ENCODE data around the gene SLC52A1.
"Not testable (repeated sequence)": the region's sequence is repeated elsewhere in the genome, so short reads cannot be mapped to it uniquely, and the experiment has no call there.

The SLC52A1 gene

DNA sequence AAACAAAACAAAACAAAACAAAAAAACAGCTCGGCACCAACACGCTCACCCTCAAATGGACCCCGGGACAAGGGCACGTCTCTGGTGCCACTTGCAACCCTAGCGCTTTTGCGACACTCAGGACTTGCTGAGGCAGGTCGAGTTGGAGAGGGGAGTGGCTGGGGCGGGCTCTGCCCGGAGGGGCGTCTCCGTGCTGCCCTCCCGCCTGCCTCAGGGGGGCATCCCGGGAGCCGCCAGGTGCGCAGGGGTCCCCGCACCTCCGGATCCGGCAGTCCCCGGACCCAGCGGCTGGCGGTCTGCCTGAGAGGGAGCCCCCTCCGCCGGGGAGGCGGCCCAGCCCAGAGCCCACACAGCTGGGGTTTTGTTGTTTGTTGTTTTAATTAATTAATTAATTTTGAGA is at the start of gene SLC52A1:
Gene SLC52A1, minus strand, starts transcription at position 112 of the 400 bp plus-strand sequence. CDS start 820 bp downstream, outside the sequence.
- DNase-seq, result no peak

DNA sequence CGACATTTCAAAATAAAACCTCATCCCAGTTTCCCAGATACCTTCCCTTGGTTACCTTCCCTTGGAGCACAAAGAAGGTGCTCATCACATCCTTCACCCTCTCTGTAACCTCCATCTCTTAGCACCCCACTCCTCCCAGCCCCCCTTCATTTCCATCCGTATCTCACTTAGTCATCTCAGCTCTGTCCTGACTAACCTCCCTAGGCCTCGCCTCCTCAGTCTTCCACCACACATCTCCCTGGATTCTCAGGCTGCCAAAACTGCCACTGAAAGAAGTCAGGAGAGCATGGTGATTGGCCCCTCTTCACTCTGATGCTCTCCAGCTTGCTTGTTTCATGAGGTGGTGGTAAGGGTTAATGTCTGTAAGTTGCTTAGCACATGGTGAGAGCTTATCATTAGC is 45.4 kb upstream of the SLC52A1 start:
- no peak for DNase-seq

DNA sequence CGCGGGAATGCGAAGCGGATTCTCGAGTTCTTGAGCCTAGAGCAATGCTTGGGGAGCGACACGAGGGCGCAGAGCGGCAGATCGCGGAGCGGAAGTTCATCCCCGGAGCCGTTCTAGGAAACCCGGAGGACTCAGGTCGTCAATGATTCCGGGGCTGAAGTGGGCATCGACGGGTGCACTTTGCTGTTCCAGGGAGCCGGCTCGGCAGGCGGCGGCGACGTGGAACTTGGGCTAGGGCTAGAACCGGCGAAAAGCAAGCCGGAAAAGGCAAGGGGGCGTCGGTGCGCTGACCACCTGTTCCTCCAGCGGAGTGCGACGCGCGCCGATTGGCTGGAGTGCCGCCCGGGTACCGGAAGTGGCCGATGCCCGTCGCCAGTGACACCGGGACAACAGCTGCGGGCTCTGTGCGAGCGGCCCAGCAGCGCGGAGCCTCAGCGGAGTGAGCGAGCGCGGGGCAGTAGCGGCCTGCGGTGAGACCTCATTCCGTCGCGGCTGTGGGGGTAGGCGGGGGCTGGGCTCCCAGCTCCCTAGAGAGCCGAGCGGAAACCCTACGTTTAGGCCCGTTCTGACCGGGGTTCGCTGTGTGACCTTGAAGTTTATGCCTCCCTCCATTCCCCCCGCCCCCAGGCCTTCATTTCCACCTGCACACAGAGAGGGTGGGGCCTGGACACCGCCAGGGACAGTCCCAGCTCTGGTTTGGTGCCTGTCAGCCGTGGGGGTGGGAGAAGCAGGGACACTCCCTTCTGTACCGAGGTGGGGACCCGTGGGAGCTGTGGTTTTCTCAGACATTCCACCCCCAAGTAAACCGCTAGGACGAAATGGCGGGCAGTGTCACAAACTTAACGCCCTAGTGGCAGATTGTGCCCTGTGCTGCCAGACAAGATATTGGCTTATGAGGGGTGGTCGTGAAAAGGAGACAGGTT is 43.1 kb upstream of the SLC52A1 start, which contains the start of gene ZFP3:
Gene ZFP3, plus strand, starts transcription at position 362 of the 923 bp plus-strand sequence. CDS start 13,038 bp downstream, outside the sequence.
- peak; percentile 82 for DNase-seq

DNA sequence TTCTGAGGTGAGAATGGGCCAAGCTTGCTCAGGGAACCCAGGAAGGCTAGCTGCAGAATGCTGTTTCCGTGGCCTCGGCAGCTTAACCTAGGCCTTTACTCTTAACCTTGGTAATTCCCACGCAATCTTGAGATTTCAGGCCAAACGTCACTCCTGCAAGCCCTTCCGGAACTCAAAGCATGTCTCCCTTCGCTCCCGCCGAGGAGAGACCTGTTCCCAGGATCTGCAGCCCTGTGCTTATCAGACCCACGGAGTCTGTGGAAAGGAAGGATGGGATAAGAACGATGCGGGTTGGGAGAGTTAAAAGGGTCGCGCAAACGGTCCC is 42.5 kb upstream of the SLC52A1 start:
- no peak for DNase-seq

DNA sequence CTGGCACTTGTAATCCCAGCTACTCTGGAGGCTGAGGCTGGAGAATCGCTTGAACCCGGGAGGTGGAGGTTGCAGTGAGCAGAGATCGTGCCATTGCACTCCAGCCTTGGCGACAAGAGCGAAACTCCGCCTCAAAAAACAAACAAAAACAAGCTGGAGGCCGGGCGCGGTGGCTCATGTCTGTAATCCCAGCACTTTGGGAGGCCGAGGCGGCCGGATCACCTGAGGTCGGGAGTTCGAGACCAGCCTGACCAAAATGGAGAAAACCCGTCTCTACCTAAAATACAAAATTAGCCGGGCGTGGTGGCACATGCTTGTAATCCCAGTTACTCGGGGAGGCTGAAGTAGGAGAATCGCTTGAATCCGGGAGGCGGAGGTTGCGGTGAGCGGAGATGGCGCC is 42.0 kb upstream of the SLC52A1 start:
- not testable (repeated sequence) for DNase-seq

DNA sequence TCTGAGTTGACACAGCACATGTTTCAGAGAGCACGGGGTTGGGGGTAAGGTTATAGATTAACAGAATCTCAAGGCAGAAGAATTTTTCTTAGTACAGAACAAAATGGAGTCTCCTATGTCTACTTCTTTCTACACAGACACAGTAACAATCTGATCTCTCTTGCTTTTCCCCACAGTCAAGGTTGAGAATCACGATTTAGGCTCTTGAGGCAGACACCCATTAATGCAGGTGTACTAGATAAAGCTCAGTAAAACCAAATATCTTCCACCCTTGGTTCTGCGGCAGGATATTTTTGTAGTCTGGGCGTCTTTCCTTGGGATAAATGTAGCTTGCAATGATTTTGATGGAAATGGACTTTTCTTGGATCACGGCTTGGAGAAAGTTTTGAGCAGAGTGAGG is 40.2 kb upstream of the SLC52A1 start:
- not testable (repeated sequence) for DNase-seq

DNA sequence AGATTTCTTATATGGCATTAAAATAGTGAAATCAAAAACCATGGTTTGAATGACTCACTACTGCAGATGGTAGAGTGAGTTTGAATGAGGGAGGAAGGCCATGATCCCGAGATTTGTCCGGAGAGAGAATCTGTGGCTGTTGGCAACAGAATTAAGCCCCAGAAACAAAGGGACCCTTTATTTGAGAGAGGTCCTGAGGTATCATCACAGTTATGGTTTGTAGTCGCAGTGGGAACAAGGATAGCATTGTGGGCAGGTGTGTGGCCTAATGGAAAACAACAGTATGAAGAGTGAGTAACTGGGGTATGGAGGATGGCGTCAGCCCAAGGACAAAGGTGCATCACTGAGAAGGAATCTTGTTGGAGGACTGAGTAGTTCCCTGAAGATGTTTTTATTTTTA is 34.5 kb upstream of the SLC52A1 start:
- DNase-seq, result no peak

DNA sequence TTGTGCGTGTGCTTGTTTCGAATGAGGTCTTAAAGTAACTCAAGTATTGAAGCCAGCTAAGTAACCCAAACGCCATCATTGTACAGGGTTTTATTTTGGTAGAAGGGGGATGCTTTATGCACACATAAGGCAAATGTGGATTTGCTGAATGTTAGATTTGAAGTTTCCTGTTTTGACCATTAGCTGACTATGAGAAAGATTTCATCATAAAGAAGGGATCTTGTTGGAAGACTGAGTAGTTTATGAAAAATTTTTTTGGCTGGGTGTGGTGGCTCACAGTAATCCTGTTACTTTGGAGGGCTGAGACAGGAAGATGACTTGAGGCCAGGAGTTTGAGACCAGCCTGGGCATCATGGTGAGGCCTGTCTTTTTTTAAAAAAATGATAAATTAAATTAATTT is 33.0 kb upstream of the SLC52A1 start:
- DNase-seq, result no peak

DNA sequence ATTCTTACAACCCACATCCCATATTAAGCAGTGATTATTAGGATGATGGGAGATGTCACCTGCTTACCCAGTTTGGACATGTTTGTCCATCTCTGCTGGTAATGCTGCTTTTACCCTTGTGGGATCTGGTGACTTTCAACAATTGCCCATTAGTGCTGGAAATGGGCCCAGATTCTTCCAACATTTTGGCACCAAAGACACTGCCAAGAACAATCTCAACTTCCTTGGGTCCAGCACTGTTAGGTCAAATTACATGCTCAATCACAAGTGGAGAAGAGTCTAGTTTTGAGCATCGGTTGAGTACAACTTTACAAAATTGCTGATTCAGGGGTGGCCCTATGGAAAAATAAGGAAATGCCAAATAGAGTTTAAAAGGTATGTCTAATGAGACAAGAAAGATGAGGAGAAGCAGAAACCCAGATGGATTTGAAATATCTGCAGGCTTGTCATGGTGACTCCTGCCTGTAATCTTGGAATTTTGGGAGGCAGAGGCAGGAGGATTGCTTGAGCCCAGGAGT is 30.1 kb upstream of the SLC52A1 start:
- no peak for DNase-seq

DNA sequence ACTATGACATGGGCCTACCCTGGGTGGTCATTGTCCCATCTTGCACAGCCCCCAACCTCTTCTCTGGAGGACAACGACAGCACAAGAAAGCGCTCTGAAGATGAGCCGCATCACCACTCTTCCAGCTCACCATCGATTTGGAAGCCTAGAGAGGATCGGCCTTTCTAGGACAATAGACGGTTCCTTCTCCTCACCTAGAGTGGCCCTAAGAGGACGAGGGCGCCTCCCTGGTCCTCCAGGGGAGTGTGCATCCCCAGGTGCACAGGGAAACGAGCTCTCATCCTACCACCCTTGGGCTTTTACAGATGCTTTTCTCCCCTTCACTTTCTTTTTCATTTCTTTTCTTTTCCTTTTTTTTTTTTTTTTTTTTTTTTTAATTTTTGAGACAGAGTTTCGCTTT is 20.3 kb upstream of the SLC52A1 start:
- no peak for DNase-seq

DNA sequence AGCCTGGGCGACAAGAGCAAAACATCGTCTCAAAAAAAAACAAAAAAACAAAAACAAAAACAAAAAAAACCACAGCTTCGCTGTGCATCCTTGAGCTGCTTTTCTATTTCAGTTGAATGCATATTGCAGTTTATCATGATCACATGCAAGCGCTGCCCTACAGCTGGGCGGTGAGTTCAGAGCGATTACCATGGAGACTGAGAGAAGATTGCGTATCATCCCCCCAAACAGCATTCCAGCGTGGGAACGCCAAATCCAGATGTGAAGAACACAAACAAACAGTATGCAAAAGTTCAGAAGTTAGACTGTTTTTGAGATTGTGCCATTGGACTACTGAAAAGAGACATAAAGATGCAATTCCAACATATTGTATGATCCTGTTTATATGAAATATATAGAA is 15.1 kb upstream of the SLC52A1 start:
- no peak for DNase-seq

DNA sequence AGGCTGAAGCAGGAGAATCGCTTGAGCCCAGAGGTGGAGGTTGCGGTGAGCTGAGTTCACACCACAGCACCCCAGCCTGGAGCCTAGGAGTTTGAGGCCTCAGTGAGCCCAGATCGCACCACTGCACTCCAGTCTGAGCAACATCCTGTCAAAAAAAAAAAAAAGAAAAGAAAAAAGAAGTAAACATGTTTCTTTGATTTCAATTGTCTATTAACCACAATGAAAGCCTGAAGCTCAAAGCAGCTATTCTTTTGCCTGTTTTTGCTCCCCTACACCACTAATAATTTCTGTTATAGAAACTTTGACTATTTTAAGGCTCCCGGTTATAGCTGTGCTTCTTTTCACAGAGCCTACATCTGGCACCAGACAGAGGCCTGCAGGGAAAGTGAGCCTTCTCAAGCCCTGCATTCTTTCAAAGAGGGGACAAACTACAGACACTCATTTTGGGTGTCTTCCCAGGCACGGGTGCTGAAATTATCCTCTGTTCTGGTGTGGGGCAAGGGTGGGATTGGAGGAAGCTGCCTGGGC is 14.2 kb upstream of the SLC52A1 start:
- peak; percentile 80 for DNase-seq

DNA sequence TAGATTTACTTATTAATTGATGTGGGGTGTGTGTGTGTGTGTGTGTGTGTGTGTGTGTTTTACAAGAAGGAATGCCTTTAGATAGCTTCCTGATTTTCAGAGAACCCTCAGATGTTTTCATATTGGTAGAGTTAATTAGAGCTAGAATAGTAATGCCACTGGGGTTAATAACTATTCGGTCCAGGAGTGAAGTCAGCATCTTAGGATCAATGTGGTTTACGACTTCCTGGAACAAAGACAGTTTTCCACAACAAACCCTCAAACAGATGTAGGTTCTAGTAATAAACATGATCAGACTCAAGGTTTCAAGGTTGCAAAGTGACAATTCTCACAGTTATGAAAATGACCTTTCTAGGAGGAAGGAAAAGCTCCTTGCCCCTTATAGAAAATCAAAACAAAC is 12.2 kb upstream of the SLC52A1 start:
- no peak for DNase-seq

DNA sequence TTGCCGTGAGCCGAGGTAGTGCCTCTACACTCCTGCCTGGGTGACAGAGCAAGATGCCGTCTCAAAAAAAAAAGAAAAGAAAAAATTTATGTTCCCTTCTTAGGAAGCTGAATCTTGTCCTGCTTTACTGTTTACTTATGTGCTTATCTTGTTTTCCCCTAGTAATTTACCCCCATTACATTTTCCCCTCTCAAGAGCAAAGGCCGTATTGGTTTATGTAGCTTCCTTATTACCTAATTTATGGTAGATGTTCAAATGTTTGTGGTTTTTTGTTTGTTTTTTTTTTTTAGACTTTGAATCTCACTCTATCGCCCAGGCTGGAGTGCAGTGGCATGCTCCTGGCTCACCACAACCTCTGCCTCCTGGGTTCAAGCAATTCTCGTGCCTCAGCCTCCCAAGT is 10.3 kb upstream of the SLC52A1 start:
- DNase-seq, result no peak

DNA sequence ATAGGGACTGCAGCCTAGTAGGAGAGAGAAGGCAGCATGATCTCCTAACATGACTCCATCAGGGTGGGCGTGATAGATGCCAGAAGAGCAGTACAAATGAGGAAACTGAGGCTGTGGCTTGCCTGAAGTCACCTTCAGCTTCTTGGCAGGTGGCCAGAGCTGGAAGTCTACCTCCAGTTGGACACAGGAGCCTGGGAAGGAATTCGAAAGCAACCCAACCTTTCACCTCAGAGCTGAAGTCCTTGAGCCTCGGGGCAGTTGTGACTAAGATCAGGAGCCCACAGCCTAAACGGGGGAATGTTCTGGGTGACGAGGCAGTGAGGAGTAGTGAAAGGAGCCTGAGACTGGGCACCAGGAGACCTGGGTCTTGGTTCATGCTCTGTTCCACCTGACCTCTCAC is 9.4 kb upstream of the SLC52A1 start:
- no peak for DNase-seq

DNA sequence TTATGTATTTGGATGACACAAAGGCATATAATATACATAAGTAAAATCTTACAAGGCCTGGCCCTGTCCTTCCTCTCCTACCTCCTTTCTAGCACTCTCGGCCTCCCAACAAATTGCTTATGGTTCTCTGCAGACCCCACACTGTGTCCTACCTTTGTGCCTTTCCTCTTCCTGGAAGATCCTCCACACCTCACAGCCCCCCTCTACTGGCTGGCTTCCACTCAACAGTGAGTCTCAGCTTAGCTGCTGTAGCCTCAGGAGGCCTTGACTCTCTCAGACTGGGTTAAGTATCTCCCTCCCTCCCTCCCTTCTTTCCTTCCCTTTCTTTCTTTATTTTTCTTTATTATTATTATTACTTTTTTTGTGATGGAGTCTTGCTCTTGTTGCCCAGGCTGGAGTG is 8.3 kb upstream of the SLC52A1 start:
- no peak for DNase-seq

DNA sequence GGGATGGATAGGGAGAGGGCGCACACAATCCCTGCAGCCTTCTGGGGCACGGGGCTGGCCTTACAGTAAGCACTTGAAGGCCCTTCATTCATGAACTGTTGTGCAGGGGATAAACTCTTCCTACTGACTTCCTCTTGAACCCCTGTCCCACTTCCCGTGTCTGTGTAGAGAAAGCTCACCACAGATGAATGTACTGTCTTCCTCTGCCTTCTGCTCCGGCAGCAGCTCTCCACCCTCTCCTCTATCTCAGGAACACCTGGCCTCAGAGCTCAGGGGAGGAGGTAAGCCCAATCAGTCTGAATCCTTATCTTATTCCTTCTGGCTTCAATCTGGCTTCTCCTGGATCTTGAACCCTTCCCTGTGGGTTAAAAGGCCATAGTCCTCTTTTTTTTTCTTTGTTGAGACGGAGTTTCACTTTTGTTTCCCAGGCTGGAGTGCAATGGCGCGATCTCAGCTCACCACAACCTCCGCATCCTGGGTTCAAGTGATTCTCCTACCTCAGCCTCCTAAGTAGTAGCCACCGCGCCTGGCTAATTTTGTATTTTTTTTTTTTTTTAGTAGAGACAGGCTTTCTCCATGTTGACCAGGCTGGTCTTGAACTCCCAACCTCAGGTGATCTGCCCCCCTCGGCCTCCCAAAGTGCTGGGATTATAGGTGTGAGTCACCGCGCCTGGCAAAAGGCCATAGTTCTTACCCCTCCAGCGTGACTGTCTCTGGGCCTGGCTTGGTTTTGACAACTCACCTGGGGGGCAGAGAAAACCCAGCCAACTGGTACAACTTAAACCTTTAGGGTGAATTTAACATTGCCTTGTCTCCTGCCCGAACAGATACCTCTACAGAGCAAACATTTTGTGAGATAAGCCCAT is 7.2 kb upstream of the SLC52A1 start:
- DNase-seq, result no peak

DNA sequence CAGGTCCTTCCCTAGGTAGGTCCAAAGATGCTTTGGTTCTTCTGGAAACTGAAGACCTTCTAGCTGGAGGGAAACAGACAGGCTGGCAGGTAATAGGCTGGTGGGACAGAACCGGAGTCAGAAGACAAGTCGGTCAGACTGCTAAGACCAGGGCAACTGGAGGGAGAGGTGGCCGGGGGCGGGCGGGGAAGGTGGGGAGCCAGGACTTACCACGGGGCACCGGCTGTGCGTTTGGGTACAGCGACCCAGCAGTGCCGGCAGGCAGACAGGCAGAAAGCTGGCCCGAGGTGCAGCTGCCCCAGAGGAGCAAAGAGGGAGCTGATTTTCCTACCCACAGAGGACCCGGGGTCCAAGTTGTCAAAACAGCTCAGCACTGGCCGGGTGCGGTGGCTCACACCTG is 575 bp downstream of the SLC52A1 start:
- DNase-seq, result no peak

DNA sequence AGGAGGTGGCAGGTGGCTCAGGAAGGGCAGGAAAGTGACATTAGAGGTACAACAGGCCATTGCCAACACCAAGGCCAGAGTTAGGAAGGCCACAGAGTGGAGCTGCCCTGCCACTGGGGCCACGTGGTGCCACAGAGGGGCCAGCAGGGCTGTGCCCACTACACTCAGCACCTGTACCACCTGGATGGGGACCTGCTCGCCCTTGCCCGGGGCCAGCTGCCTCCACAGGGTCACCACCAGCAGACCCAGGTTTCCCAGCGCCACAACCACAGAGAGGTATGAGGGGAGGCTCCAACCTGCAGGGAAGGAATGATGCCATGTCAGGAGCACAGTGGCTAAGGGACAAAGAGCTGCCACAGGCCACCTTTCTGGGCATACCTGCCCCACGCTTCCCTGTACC is 1.2 kb downstream of the SLC52A1 start:
- no peak for DNase-seq

DNA sequence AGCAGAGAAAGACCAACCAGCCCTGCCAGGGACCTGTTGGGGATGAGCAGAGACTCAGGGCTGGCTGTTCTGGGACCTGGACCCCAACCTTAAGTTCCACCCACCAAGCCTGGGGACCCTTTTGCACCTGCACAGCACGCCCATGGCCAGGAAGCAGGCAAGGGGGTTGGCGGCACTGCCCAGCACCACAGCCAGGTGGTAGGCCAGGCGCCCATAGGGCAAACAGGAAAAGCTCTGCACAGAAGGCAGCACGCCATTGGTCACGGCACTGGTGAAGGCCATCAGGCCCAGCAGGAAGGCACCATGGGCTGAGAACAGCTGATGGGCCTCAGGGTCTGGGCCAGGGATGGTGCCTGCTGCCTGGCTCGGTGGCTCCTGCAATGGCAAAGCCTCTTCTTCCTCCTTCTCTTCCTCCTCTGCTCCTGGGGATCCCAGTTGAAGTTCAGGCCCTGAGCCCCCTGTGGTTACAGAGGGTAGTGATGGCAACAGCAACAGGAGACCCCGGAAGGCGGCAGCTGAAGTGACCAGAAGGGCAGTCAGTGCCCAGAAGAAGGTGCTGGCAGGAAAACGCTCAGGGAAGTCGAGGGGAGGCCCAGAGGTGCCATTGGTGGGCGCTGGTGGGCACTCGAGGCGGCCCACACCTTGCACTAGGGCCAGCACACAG is 1.7 kb downstream of the SLC52A1 start:
- DNase-seq, result no peak

DNA sequence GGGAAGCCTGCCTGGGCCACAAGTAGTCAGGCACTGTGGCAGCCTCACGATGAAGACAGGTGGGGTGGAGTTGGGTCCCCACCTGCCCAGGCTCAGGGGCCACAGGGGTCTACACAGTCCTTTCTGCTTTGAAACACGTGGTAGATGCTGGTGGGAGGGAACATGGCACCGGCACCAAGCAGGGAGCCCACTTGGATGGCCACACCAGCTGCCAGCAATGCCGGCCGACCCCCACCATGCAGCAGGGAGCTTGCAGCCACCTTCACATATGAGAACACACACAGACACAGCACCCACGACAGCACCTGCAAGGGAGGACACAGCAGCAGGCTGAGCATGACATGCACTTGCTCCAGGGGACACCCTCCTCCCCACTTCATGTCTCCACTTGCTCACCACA is 2.4 kb downstream of the SLC52A1 start:
- no peak for DNase-seq

DNA sequence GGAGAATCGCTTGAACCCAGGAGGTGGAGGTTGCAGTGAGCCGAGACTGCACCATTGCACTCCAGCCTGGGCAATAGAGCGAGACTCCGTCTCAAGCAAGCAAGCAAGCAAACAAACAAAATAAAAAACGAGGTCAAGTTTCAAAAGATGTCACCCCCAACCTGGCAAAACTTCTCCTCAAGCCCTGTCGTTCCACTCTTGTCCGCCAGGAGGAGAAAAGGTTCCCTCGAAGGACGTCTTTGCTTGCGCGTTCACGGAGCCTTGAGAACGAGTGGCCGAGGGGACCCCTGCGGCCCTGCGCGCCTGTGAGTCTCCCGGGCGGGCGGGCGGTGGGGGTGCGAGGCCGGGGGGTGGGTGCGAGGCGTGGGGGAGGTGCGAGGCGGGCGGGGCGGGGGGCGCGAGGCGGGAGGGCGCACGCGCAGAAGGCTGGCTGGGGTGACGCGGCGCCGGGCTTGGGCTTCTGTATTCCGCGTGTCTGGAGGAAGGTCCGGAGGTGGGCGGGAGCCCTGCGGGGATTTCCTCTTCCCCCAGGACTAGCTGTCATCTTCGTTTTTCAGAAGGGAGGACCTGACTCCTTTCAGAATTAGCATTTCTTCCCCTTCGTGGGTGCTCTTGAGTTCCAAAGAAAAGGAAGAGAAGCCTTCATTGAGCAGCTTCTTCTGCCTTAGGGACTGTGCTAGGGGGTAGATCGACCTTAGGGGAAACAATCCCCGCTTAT is 3.7 kb downstream of the SLC52A1 start:
- peak; percentile 78 for DNase-seq

Data from CD4-positive, alpha-beta T cell treated with Interferon gamma for 1 hour (primary cell).